SJSA1 (cell line): ENCODE data around the gene ELFN1. TPM values are rescaled to one million over a fixed set of nuclear protein-coding genes. Genes with fewer than 3 reads are reported as not detected.
"Not testable (repeated sequence)": the region's sequence is repeated elsewhere in the genome, so short reads cannot be mapped to it uniquely, and the experiment has no call there.

Experiments used
- DNase-seq, 2 experiments: peaks; one replicate each; pipeline ENCODE4 v3.0.0-alpha.2; 2015 to 2020; ENCODE audit warnings: low spot score in 2 of 2, low read depth in 1 of 2
- H3K27ac ChIP-seq: fragments of 250-450 bp; sonication (Bioruptor Pico); 2 replicates; pipeline ENCODE4 v1.5.1; 2020; ENCODE audit warnings: mild to moderate bottlenecking, moderate library complexity
- H3K27me3 ChIP-seq: fragments of 250-450 bp; sonication (Bioruptor Pico); replicated peaks from 2 replicates; pipeline ENCODE4 v1.5.1; 2020; ENCODE audit warnings: mild to moderate bottlenecking, moderate library complexity
- H3K36me3 ChIP-seq: fragments of 250-450 bp; sonication (Bioruptor Pico); 2 replicates; pipeline ENCODE4 v1.5.1; 2020; ENCODE audit warnings: mild to moderate bottlenecking
- H3K4me1 ChIP-seq: fragments of 250-450 bp; sonication (Bioruptor Pico); replicated peaks from 2 replicates; pipeline ENCODE4 v1.6.1; 2021; ENCODE audit warnings: mild to moderate bottlenecking
- H3K4me3 ChIP-seq: fragments of 250-450 bp; sonication (Bioruptor Pico); 2 replicates; pipeline ENCODE4 v1.5.1; 2020; ENCODE audit warnings: mild to moderate bottlenecking
- H3K9me3 ChIP-seq: fragments of 250-450 bp; sonication (Bioruptor Pico); replicated peaks from 2 replicates; pipeline ENCODE4 v1.5.1; 2020; ENCODE audit warnings: mild to moderate bottlenecking
- total RNA-seq: library from RNA; depleted of rRNA; stranded (reverse); fragments of >200 nt; shearing (Covaris generic); gene quantifications from 2 replicates; pipeline ENCODE4 v1.2.3, GENCODE V29; 2014

Gene ELFN1
- total RNA-seq, 1 experiment from 2014 or later, result not detected

DNA sequence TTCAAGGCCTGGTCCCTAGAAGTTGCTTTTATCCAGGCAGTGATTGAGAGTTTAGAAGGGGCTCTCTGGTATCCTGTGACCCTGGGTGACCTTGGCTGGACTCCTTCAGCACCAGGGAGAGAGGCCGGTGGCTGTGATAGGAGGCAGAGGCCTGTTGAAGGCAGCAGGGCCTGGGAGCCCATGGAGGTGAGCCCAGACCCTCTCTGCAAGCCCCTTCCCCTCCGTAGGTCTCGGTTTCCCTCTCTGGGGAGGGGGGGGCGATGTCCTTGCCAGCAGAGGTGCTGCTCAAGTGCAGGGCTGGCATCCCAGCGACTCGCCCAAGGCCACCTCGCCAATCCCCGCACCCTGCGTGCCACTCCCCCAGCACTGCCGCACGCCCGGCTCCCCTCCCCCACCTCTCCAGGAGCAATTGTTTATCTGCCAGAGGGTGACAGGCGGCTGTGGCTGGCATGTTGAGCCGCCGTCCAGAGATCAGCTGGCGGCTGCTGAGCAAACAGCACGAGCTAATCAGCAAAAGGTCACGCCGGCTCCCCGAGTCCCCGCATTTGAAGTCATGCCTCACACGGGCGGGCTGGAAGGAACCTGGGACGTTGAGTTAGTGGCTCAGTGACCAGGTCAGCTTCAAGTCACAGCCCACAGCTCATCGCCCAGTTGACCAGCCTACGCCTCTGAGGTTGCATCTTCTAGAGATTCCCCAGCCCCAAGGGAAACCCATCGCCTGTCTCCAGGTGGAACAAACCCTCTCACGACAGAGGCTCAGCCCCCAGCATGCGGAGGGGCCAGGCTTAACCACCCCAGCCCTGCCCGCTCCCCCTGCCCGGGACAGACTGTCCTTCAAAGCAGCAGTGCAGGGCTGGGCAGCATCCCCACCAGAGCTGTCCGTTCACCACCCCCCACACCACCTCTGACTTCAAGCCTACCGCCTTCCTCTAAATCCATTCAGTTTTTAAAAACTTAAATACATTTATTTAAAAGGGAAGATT is 43.7 kb downstream of the ELFN1 start:
- Histone ChIP-seq H3K4me3 (no peak overlapping the region), H3K27ac (no peak overlapping the region), H3K36me3 (no peaks in the 10 kb centered on the region), H3K4me1 (no peaks in the 10 kb centered on the region), H3K27me3 (no peaks in the 10 kb centered on the region; the same call in 1 of the 2 replicates), H3K9me3 (peaks cover 12% of the 10 kb centered on the region)
- DNase-seq, result no peak

GRCh38 chr7:1714583-1715330 is 44.7 kb downstream of the ELFN1 start:
- no peak overlapping the region for H3K4me3 ChIP-seq
- peaks cover 6% of the 10 kb centered on the region for H3K9me3 ChIP-seq
- DNase-seq, result no peak
- H3K27me3 ChIP-seq, result no peaks in the 10 kb centered on the region; the same call in 1 of the 2 replicates
- no peak overlapping the region for H3K27ac ChIP-seq
- no peaks in the 10 kb centered on the region for H3K36me3 ChIP-seq
- no peaks in the 10 kb centered on the region for H3K4me1 ChIP-seq

DNA sequence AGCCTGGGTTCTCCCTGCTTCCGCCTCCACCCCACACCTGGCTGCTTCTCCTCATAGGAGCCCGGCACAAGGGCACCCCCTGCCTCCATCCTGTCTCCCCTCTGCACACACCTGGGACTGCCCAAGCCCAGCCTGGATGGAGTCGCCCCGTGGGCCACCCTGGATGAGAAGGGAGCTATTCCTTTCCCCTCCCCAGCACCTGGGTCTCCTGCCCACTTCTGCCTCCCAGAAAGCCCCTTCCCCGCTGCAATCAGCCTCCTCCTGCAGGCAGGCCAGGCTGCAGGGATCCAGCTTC is 45.2 kb downstream of the ELFN1 start:
- H3K27ac ChIP-seq, result no peak overlapping the region
- H3K4me3 ChIP-seq, result no peak overlapping the region
- no peaks in the 10 kb centered on the region for H3K36me3 ChIP-seq
- no peaks in the 10 kb centered on the region for H3K27me3 ChIP-seq
- no peak for DNase-seq
- H3K9me3 ChIP-seq, result peaks cover under 1% of the 10 kb centered on the region
- no peaks in the 10 kb centered on the region for H3K4me1 ChIP-seq

DNA sequence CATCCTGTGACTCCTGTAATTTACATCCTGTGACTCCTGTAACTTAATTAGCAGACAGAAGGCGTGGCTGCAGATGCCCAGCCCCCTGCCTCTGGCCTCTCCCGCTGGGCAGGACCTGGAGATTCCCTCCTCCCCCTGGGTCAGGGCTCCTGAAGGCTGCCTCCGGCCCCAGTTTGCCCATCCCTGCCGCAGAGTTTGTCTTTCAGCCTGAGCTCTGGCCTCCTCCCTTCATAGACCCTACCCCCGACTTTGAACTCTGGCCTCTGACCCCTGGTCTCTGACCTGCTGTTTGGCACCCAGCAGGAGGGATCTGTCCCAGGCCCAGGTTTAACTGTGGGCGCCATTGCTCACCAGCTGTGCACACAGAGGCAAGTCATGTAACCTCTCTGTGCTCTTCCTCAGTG is 45.6 kb downstream of the ELFN1 start:
- Histone ChIP-seq H3K36me3 (no peaks in the 10 kb centered on the region), H3K27me3 (no peaks in the 10 kb centered on the region), H3K27ac (no peak overlapping the region), H3K9me3 (no peaks in the 10 kb centered on the region), H3K4me3 (no peak overlapping the region), H3K4me1 (no peaks in the 10 kb centered on the region)
- DNase-seq, result no peak

- H3K27ac ChIP-seq, result no peak overlapping the region
- H3K27me3 ChIP-seq, result no peaks in the 10 kb centered on the region
- H3K4me3 ChIP-seq, result no peak overlapping the region
- H3K9me3 ChIP-seq, result no peaks in the 10 kb centered on the region
- H3K36me3 ChIP-seq, result no peaks in the 10 kb centered on the region
- H3K4me1 ChIP-seq, result no peaks in the 10 kb centered on the region
- DNase-seq, result no peak
These were observed 46.4 kb downstream of the ELFN1 start for GRCh38 chr7:1716263-1717094.

DNA sequence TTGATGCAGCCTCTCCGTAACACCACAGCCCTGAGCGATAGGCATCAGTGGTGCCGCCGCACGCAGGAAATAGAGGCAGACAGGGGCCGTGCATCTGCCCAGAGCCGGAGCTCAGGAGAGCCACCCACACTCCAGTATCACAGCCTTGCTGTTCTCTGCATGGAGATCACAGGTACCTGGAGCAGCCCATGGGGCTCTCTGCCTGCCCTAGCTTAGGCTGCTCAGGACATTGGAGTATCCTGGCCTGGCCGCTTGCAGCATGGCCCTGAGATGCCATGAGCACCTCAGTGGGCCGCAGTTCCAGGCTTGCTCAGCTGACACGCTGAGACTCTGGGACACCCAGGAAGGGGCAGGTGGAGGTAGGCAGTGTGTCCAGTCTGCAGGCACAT is 47.0 kb downstream of the ELFN1 start:
- Histone ChIP-seq H3K4me3 (no peak overlapping the region), H3K4me1 (no peaks in the 10 kb centered on the region), H3K27ac (no peak overlapping the region), H3K27me3 (no peaks in the 10 kb centered on the region), H3K9me3 (no peaks in the 10 kb centered on the region), H3K36me3 (no peaks in the 10 kb centered on the region)
- DNase-seq, result no peak

- Histone ChIP-seq H3K36me3 (no peaks in the 10 kb centered on the region), H3K4me3 (no peak overlapping the region), H3K9me3 (no peaks in the 10 kb centered on the region), H3K27ac (no peak overlapping the region), H3K27me3 (no peaks in the 10 kb centered on the region), H3K4me1 (no peaks in the 10 kb centered on the region)
- DNase-seq, result no peak
These were observed 48.0 kb downstream of the ELFN1 start for GRCh38 chr7:1717903-1718676.

GRCh38 chr7:1718850-1719249 is 48.8 kb downstream of the ELFN1 start:
- H3K27ac ChIP-seq, H3K36me3 ChIP-seq, DNase-seq: not testable (repeated sequence)

DNA sequence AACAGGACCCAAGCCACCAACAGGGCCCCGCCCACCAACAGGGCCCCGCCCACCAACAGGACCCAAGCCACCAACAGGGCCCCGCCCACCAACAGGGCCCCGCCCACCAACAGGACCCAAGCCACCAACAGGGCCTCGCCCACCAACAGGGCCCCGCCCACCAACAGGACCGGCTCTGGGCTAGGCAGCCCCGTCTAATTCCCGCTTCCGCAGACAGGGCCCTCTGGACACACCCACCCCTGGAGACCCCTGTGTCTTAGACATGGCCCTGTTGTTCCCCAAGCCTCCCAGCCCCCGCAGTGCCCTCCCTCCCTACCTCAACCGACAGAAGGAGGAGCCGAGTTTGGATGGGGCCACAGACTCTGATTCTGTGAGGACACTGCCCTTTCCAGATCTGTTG is 49.2 kb downstream of the ELFN1 start:
- H3K27me3 ChIP-seq, H3K9me3 ChIP-seq, H3K4me1 ChIP-seq, H3K4me3 ChIP-seq, H3K27ac ChIP-seq, H3K36me3 ChIP-seq, DNase-seq: not testable (repeated sequence)

More at GRCh38 chr7:1718850-1719249, 48.8 kb downstream of the ELFN1 start:
- H3K4me3 ChIP-seq, H3K9me3 ChIP-seq, H3K27me3 ChIP-seq, H3K4me1 ChIP-seq: not testable (repeated sequence)

DNA sequence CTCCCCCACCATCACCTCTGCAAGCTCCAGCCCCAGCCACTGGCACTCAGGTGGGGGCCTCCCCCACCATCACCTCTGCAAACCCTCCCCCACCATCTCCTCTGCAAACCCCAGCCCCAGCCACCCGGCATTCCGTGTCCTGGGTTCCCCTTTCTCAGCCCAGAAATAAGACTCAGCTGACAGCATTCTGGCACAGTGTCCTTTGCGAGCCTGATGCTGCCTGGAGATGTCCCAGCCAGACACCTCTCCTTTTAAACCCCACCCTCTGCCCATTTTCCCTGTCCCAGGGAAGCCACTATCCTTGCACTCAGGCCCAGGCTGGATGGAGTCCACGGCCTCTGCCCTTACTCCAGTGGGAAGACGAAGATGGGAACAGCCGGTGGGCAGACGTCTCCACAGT is 49.8 kb downstream of the ELFN1 start:
- H3K27ac ChIP-seq, result no peak overlapping the region
- H3K9me3 ChIP-seq, result no peaks in the 10 kb centered on the region
- DNase-seq, result no peak
- H3K27me3 ChIP-seq, result no peaks in the 10 kb centered on the region
- H3K4me3 ChIP-seq, result no peak overlapping the region
- H3K36me3 ChIP-seq, result no peaks in the 10 kb centered on the region
- H3K4me1 ChIP-seq, result no peaks in the 10 kb centered on the region

GRCh38 chr7:1720326-1720725 is 50.2 kb downstream of the ELFN1 start:
- Histone ChIP-seq H3K4me3 (no peak overlapping the region), H3K27ac (no peak overlapping the region), H3K4me1 (no peaks in the 10 kb centered on the region), H3K9me3 (no peaks in the 10 kb centered on the region), H3K36me3 (no peaks in the 10 kb centered on the region), H3K27me3 (no peaks in the 10 kb centered on the region)
- DNase-seq, result no peak

GRCh38 chr7:1721047-1721690 is 51.1 kb downstream of the ELFN1 start:
- no peaks in the 10 kb centered on the region for H3K4me1 ChIP-seq
- H3K27me3 ChIP-seq, result no peaks in the 10 kb centered on the region
- DNase-seq, result no peak
- no peak overlapping the region for H3K27ac ChIP-seq
- H3K4me3 ChIP-seq, result no peak overlapping the region
- no peaks in the 10 kb centered on the region for H3K36me3 ChIP-seq
- no peaks in the 10 kb centered on the region for H3K9me3 ChIP-seq

- Histone ChIP-seq H3K4me1 (no peaks in the 10 kb centered on the region), H3K9me3 (no peaks in the 10 kb centered on the region), H3K36me3 (no peaks in the 10 kb centered on the region), H3K27me3 (no peaks in the 10 kb centered on the region), H3K4me3 (no peak overlapping the region), H3K27ac (no peak overlapping the region)
- no peak for DNase-seq
These were observed 53.2 kb downstream of the ELFN1 start for GRCh38 chr7:1723254-1723653.
